Neural cell (in vitro differentiated cells): ENCODE measurements around the gene PAH.

Source experiments
- EP300 ChIP-seq: fragments of 450-650 bp; conservative IDR thresholded peaks from 2 replicates; pipeline ENCODE4 v1.6.1; 2014; ENCODE audit warnings: antibody characterized with exemption, mild to moderate bottlenecking, moderate library complexity; ENCODE audit not compliant: poor library complexity, severe bottlenecking
- EZH2 ChIP-seq: fragments of 200-600, 300-800 bp; shearing (Covaris generic), sonication (generic); IDR thresholded peaks from 2 replicates; pipeline ENCODE4 v1.6.1; 2014; ENCODE audit warnings: antibody characterized with exemption, low read length, borderline replicate concordance, mild to moderate bottlenecking; ENCODE audit not compliant: insufficient read depth, poor library complexity, severe bottlenecking
- MXI1 ChIP-seq: fragments of 450-650 bp; conservative IDR thresholded peaks from 2 replicates; pipeline ENCODE4 v1.6.1; 2014; ENCODE audit warnings: antibody characterized with exemption, mild to moderate bottlenecking; ENCODE audit not compliant: poor library complexity, severe bottlenecking
- POLR2AphosphoS5 ChIP-seq: IDR thresholded peaks from 2 replicates; pipeline ENCODE4 v1.6.1; 2012
- TAF1 ChIP-seq: IDR thresholded peaks from 2 replicates; pipeline ENCODE4 v1.6.1; 2012; ENCODE audit warnings: low read depth
- TF ChIP-seq, protein P1 (sequence below): fragments of 450-650 bp; IDR thresholded peaks from 2 replicates; pipeline ENCODE4 v1.5.1; 2014; ENCODE audit warnings: antibody characterized with exemption, mild to moderate bottlenecking, moderate library complexity; ENCODE audit not compliant: poor library complexity, severe bottlenecking

DNA sequence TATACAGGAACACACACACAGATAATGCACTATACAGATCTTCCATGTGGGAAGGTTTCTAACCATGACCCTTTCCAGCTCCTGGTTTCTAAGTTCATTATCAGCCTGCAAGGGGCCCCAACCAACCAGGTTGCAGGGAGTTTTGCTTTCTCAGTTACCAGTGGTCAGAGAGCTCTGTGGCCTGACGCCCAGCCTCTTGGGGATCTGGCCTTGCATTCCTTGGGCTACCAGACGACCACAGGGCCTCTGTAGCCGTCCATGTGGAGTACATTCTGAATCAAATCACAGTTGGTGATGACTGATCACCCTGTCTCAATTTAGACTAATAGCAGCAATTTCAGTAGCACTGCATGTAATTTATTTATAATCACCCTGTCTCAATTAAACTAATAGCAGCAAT, 47.5 kb downstream of the PAH start:
- TF ChIP-seq POLR2AphosphoS5 (no peak), EZH2 (no peak), EP300 (no peak), TAF1 (no peak), MXI1 (no peak)
- TF ChIP-seq, protein P1, sequence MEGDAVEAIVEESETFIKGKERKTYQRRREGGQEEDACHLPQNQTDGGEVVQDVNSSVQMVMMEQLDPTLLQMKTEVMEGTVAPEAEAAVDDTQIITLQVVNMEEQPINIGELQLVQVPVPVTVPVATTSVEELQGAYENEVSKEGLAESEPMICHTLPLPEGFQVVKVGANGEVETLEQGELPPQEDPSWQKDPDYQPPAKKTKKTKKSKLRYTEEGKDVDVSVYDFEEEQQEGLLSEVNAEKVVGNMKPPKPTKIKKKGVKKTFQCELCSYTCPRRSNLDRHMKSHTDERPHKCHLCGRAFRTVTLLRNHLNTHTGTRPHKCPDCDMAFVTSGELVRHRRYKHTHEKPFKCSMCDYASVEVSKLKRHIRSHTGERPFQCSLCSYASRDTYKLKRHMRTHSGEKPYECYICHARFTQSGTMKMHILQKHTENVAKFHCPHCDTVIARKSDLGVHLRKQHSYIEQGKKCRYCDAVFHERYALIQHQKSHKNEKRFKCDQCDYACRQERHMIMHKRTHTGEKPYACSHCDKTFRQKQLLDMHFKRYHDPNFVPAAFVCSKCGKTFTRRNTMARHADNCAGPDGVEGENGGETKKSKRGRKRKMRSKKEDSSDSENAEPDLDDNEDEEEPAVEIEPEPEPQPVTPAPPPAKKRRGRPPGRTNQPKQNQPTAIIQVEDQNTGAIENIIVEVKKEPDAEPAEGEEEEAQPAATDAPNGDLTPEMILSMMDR: no peak
